HT-29 (cell line): Measurements from ENCODE around the gene AEBP2. TPM values are rescaled to one million over a fixed set of nuclear protein-coding genes. Genes with fewer than 3 reads are reported as not detected.
"Not testable (repeated sequence)": the region's sequence is repeated elsewhere in the genome, so short reads cannot be mapped to it uniquely, and the experiment has no call there.

Experiments
- DNase-seq: peaks from one replicate; pipeline ENCODE4 v3.0.0-alpha.2; 2015; ENCODE audit warnings: low spot score
- small RNA-seq: library from RNA; depleted of rRNA; stranded (forward); fragments of <200 nt; gene quantifications from one replicate; pipeline ENCODE3, GENCODE V24; 2014
- total RNA-seq: library from RNA; depleted of rRNA; stranded (reverse); fragments of >200 nt; shearing (Covaris generic); gene quantifications from 2 replicates; pipeline ENCODE4 v1.2.3, GENCODE V29; 2014

Gene AEBP2
- total RNA-seq, 1 experiment from 2014 or later, result 10.7 TPM

DNA sequence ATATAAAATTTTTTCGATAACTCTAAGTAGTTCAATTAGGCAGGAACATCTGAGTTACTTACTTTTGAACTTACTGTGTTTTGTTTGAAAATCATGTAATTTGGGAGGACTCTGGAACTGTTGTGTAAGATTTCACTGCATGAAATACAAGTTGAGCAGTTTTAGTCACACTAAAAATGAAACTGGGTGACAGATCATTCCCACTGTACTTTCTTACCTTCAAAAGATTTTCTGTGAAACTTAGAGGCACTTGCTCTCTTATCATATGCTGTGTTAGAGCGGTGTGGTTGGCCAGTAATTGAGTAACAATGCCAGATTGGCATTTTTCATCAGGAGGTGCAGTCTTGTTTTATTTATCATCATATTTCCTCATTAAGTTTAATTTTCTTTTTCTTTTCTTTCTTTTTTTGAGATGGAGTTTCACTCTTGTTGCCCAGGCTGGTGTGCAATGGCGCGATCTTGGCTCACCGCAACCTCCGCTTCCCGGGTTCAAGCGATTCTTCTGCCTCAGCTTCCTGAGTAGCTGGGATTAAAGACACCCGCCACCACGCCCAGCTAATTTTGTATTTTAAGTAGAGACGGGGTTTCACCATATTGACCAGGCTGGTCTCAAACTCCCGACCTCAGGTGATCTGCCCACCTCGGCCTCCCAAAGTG is 113.3 kb downstream of the AEBP2 start:
- DNase-seq, result not testable (repeated sequence)

DNA sequence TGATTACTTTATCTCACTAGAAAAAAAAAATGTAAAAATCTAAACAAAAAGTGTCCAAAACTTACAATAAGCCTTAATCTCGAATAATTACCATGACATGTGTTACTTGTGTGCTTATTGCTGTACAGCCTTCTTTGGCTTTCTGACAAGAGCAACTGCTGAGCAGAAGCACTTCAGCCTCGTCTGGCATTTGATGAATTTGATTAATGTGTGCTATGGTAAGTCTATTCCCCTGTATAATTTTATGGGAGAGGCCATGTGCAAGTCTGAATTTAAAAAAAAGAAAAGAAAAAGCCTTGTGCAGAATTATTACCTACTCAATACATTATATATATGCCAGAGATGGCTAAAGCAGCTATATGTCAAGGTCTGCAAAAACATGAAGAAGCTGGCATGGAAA is 113.9 kb downstream of the AEBP2 start:
- no peak for DNase-seq

DNA sequence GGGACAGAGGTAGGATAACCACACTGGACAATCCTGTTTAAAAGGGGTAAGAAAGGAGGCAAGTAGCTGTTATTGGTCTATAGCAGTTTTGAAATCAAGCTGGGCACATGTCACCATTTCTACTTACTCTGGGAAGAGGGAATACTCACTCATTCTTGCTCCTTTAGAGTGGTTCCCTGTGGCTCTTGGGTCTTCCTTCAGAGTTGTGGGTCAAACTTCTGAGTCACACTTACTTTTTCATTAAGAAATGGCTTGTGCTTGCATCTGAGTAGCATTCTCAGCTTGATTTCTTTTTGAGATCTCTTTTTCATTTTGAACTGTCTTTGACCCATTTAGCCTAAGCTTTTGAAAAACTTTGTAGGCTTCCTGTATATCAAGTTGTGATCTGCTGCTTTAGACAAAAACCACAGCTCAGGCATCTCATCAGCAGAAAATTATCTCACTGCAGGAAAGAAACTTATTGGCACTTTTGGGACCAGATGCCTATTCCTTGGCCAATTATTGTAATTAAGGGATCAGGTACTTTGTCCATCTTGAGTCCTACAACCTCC is 122.2 kb downstream of the AEBP2 start:
- DNase-seq, result no peak

Small RNA genes within 50 kb of the gene (small RNA-seq; reads per million reads assigned to genes)
- gene AC091805.2, result not detected
- not detected for gene RNU6-254P
